ENCODE measurements around the gene FRMD3.

The FRMD3 gene

GRCh38 chr9:83451308-83451707 is 86.9 kb downstream of the FRMD3 start:
- DNase-seq (ENCODE audit: low read depth), result no peak
- TF ChIP-seq MYC (IDR thresholded peaks at IDR 0.05; ENCODE audit: low read depth, low read length), result no peak
- TF ChIP-seq CTCF (IDR thresholded peaks at IDR 0.05; ENCODE audit: low read depth, low read length), result no peak
- no peak for TF ChIP-seq POLR2A (IDR thresholded peaks at IDR 0.05; ENCODE audit: extremely low read depth, insufficient read length)
- TF ChIP-seq MAX (IDR thresholded peaks at IDR 0.05; ENCODE audit: low read depth, low read length), result no peak
- no peak overlapping the region for H3K4me3 ChIP-seq (ENCODE audit: low read depth, low read length)

- no peak for DNase-seq (ENCODE audit: low read depth)
- TF ChIP-seq MYC (IDR thresholded peaks at IDR 0.05; ENCODE audit: low read depth, low read length) (no peak), CTCF (IDR thresholded peaks at IDR 0.05; ENCODE audit: low read depth, low read length) (no peak), MAX (IDR thresholded peaks at IDR 0.05; ENCODE audit: low read depth, low read length) (no peak), POLR2A (IDR thresholded peaks at IDR 0.05; ENCODE audit: extremely low read depth, insufficient read length) (no peak)
These were observed 88.2 kb downstream of the FRMD3 start for GRCh38 chr9:83449983-83450382.

GRCh38 chr9:83449166-83449565 is 89.0 kb downstream of the FRMD3 start:
- DNase-seq (ENCODE audit: low read depth), result no peak
- no peak overlapping the region for H3K4me3 ChIP-seq (ENCODE audit: low read depth, low read length)
- TF ChIP-seq POLR2A (IDR thresholded peaks at IDR 0.05; ENCODE audit: extremely low read depth, insufficient read length) (no peak), CTCF (IDR thresholded peaks at IDR 0.05; ENCODE audit: low read depth, low read length) (no peak), MYC (IDR thresholded peaks at IDR 0.05; ENCODE audit: low read depth, low read length) (no peak), MAX (IDR thresholded peaks at IDR 0.05; ENCODE audit: low read depth, low read length) (no peak)

More at GRCh38 chr9:83449983-83450382, 88.2 kb downstream of the FRMD3 start:
- no peak overlapping the region for H3K4me3 ChIP-seq (ENCODE audit: low read depth, low read length)

- TF ChIP-seq MAX (IDR thresholded peaks at IDR 0.05; ENCODE audit: low read depth, low read length) (no peak), CTCF (IDR thresholded peaks at IDR 0.05; ENCODE audit: low read depth, low read length) (no peak), POLR2A (IDR thresholded peaks at IDR 0.05; ENCODE audit: extremely low read depth, insufficient read length) (no peak), MYC (IDR thresholded peaks at IDR 0.05; ENCODE audit: low read depth, low read length) (no peak)
- no peak overlapping the region for H3K4me3 ChIP-seq (ENCODE audit: low read depth, low read length)
- DNase-seq (ENCODE audit: low read depth), result no peak
These were observed 89.6 kb downstream of the FRMD3 start for GRCh38 chr9:83448626-83449025.

- H3K4me3 ChIP-seq (ENCODE audit: low read depth, low read length), result no peak overlapping the region
- no peak for TF ChIP-seq POLR2A (IDR thresholded peaks at IDR 0.05; ENCODE audit: extremely low read depth, insufficient read length)
- TF ChIP-seq CTCF (IDR thresholded peaks at IDR 0.05; ENCODE audit: low read depth, low read length), result no peak
- no peak for TF ChIP-seq MAX (IDR thresholded peaks at IDR 0.05; ENCODE audit: low read depth, low read length)
- TF ChIP-seq MYC (IDR thresholded peaks at IDR 0.05; ENCODE audit: low read depth, low read length), result no peak
- DNase-seq (ENCODE audit: low read depth), result no peak
These were observed 90.8 kb downstream of the FRMD3 start for GRCh38 chr9:83447351-83447750.

Data from NB4 (cell line).